Memory B cell (primary cell): ENCODE data around the gene LZTS2.
"Not testable (repeated sequence)": the region's sequence is repeated elsewhere in the genome, so short reads cannot be mapped to it uniquely, and the experiment has no call there.

Experiments used
- ATAC-seq: fragments of 150-1000 bp; cut with Tn5 transposase; 2 replicates; pipeline ENCODE4 v1.10.0; 2021; ENCODE audit warnings: low read depth, mild to moderate bottlenecking, moderate library complexity
- DNase-seq, 2 donors: peaks; one replicate each; pipeline ENCODE4 v3.0.0; 2022; ENCODE audit warnings: low spot score in 2 of 2
- H3K27ac Mint-ChIP-seq: one replicate; pipeline ENCODE4 v1.8.0; 2022; ENCODE audit warnings: mild to moderate bottlenecking, moderate library complexity, mixed read lengths
- H3K27me3 Mint-ChIP-seq: one replicate; pipeline ENCODE4 v1.8.0; 2022; ENCODE audit warnings: mixed read lengths
- H3K36me3 Mint-ChIP-seq: one replicate; pipeline ENCODE4 v1.8.0; 2022; ENCODE audit warnings: mild to moderate bottlenecking, mixed read lengths
- H3K4me1 Mint-ChIP-seq: one replicate; pipeline ENCODE4 v1.8.0; 2022; ENCODE audit warnings: mixed read lengths
- H3K4me3 Mint-ChIP-seq: one replicate; pipeline ENCODE4 v1.8.0; 2022; ENCODE audit warnings: mild to moderate bottlenecking, moderate library complexity, mixed read lengths
- H3K9me3 Mint-ChIP-seq: one replicate; pipeline ENCODE4 v1.8.0; 2022; ENCODE audit warnings: mixed read lengths

LZTS2 gene

GRCh38 chr10:100972115-100972903, 27.3 kb upstream of the LZTS2 start:
- H3K4me1 Mint-ChIP-seq = peaks cover 21% of the 10 kb centered on the region
- H3K27ac Mint-ChIP-seq = no peak overlapping the region
- no peak for DNase-seq
- no peak for ATAC-seq
- no peaks in the 10 kb centered on the region for H3K27me3 Mint-ChIP-seq
- H3K9me3 Mint-ChIP-seq = no peaks in the 10 kb centered on the region
- no peak overlapping the region for H3K4me3 Mint-ChIP-seq
- peaks cover 3% of the 10 kb centered on the region for H3K36me3 Mint-ChIP-seq

- Mint-ChIP-seq H3K27me3 (no peaks in the 10 kb centered on the region), H3K27ac (no peak overlapping the region), H3K36me3 (peaks cover 3% of the 10 kb centered on the region), H3K9me3 (no peaks in the 10 kb centered on the region), H3K4me3 (no peak overlapping the region), H3K4me1 (peaks cover 19% of the 10 kb centered on the region)
- ATAC-seq (no peak), DNase-seq (no peak)
These were observed 26.6 kb upstream of the LZTS2 start for GRCh38 chr10:100972904-100973535.

- not testable (repeated sequence) for H3K27me3 Mint-ChIP-seq, H3K9me3 Mint-ChIP-seq, H3K36me3 Mint-ChIP-seq, H3K4me1 Mint-ChIP-seq, ATAC-seq, H3K27ac Mint-ChIP-seq, H3K4me3 Mint-ChIP-seq, DNase-seq
These were observed 24.2 kb upstream of the LZTS2 start for GRCh38 chr10:100975397-100975796.

- ATAC-seq = no peak
- H3K27ac Mint-ChIP-seq = no peak overlapping the region
- H3K4me1 Mint-ChIP-seq = no peaks in the 10 kb centered on the region
- no peak for DNase-seq
- no peaks in the 10 kb centered on the region for H3K27me3 Mint-ChIP-seq
- H3K36me3 Mint-ChIP-seq = peaks cover 12% of the 10 kb centered on the region
- H3K9me3 Mint-ChIP-seq = no peaks in the 10 kb centered on the region
- H3K4me3 Mint-ChIP-seq = no peak overlapping the region
These were observed 22.7 kb upstream of the LZTS2 start for GRCh38 chr10:100976906-100977305.

GRCh38 chr10:100977436-100977835, 22.2 kb upstream of the LZTS2 start:
- no peaks in the 10 kb centered on the region for H3K27me3 Mint-ChIP-seq
- no peaks in the 10 kb centered on the region for H3K9me3 Mint-ChIP-seq
- DNase-seq = no peak
- H3K4me3 Mint-ChIP-seq = no peak overlapping the region
- no peak overlapping the region for H3K27ac Mint-ChIP-seq
- peaks cover 16% of the 10 kb centered on the region for H3K36me3 Mint-ChIP-seq
- no peak for ATAC-seq
- H3K4me1 Mint-ChIP-seq = no peaks in the 10 kb centered on the region

GRCh38 chr10:100978121-100978900, 21.3 kb upstream of the LZTS2 start:
- Mint-ChIP-seq H3K27ac (no peak overlapping the region), H3K36me3 (peaks cover 21% of the 10 kb centered on the region), H3K27me3 (no peaks in the 10 kb centered on the region), H3K4me1 (no peaks in the 10 kb centered on the region), H3K4me3 (no peak overlapping the region), H3K9me3 (no peaks in the 10 kb centered on the region)
- ATAC-seq (no peak), DNase-seq (no peak)

- Mint-ChIP-seq H3K4me3 (no peak overlapping the region), H3K9me3 (no peaks in the 10 kb centered on the region), H3K27ac (no peak overlapping the region), H3K27me3 (no peaks in the 10 kb centered on the region), H3K4me1 (peaks cover 2% of the 10 kb centered on the region), H3K36me3 (peaks cover 24% of the 10 kb centered on the region)
- ATAC-seq = no peak
- DNase-seq = no peak
These were observed 20.8 kb upstream of the LZTS2 start for GRCh38 chr10:100978901-100979195.

GRCh38 chr10:100979791-100980272, 19.8 kb upstream of the LZTS2 start:
- ATAC-seq (no peak), DNase-seq (no peak)
- Mint-ChIP-seq H3K4me3 (no peak overlapping the region), H3K27ac (no peak overlapping the region), H3K36me3 (peaks cover 26% of the 10 kb centered on the region), H3K4me1 (peaks cover 2% of the 10 kb centered on the region), H3K27me3 (no peaks in the 10 kb centered on the region), H3K9me3 (no peaks in the 10 kb centered on the region)

GRCh38 chr10:100980311-100980710, 19.3 kb upstream of the LZTS2 start:
- DNase-seq (no peak), ATAC-seq (no peak)
- H3K27me3 Mint-ChIP-seq = no peaks in the 10 kb centered on the region
- peaks cover 26% of the 10 kb centered on the region for H3K36me3 Mint-ChIP-seq
- H3K4me1 Mint-ChIP-seq = peaks cover 2% of the 10 kb centered on the region
- no peaks in the 10 kb centered on the region for H3K9me3 Mint-ChIP-seq
- H3K27ac Mint-ChIP-seq = no peak overlapping the region
- H3K4me3 Mint-ChIP-seq = no peak overlapping the region

- H3K9me3 Mint-ChIP-seq = no peaks in the 10 kb centered on the region
- H3K4me3 Mint-ChIP-seq = no peak overlapping the region
- peaks cover 26% of the 10 kb centered on the region for H3K36me3 Mint-ChIP-seq
- no peak for ATAC-seq
- H3K4me1 Mint-ChIP-seq = peaks cover 5% of the 10 kb centered on the region
- DNase-seq = no peak
- no peaks in the 10 kb centered on the region for H3K27me3 Mint-ChIP-seq
- no peak overlapping the region for H3K27ac Mint-ChIP-seq
These were observed 18.9 kb upstream of the LZTS2 start for GRCh38 chr10:100980711-100981110.

GRCh38 chr10:100981178-100981772, 18.3 kb upstream of the LZTS2 start:
- Mint-ChIP-seq H3K36me3 (peaks cover 26% of the 10 kb centered on the region), H3K27me3 (no peaks in the 10 kb centered on the region), H3K27ac (no peak overlapping the region), H3K9me3 (no peaks in the 10 kb centered on the region), H3K4me1 (peaks cover 8% of the 10 kb centered on the region), H3K4me3 (no peak overlapping the region)
- ATAC-seq = no peak
- no peak for DNase-seq

- Mint-ChIP-seq H3K9me3 (no peaks in the 10 kb centered on the region), H3K27me3 (no peaks in the 10 kb centered on the region), H3K4me1 (peaks cover 16% of the 10 kb centered on the region), H3K4me3 (no peak overlapping the region), H3K27ac (no peak overlapping the region), H3K36me3 (peaks cover 29% of the 10 kb centered on the region)
- DNase-seq = no peak
- no peak for ATAC-seq
These were observed 16.4 kb upstream of the LZTS2 start for GRCh38 chr10:100982916-100983830.

- H3K36me3 Mint-ChIP-seq = peaks cover 27% of the 10 kb centered on the region
- no peak overlapping the region for H3K27ac Mint-ChIP-seq
- peaks cover 16% of the 10 kb centered on the region for H3K4me1 Mint-ChIP-seq
- H3K27me3 Mint-ChIP-seq = no peaks in the 10 kb centered on the region
- DNase-seq (no peak), ATAC-seq (no peak)
- H3K4me3 Mint-ChIP-seq = no peak overlapping the region
- H3K9me3 Mint-ChIP-seq = no peaks in the 10 kb centered on the region
These were observed 15.5 kb upstream of the LZTS2 start for GRCh38 chr10:100983868-100984671.
